K562 (cell line): ENCODE data around the gene CASP9. TPM values are rescaled to one million over a fixed set of nuclear protein-coding genes. Genes with fewer than 3 reads are reported as not detected.

Experiments used
- HMBOX1 ChIP-seq: sonication (generic); IDR thresholded peaks from 2 replicates; pipeline ENCODE4 v1.6.1; 2016
- KDM1A ChIP-seq, 2 experiments: fragments of 450-650 bp; IDR thresholded peaks; 2 replicates each; pipeline ENCODE4 v1.6.1; 2016; ENCODE audit warnings: mild to moderate bottlenecking in 2 of 2
- MED1 ChIP-seq: sonication (generic); formaldehyde crosslinking; IDR thresholded peaks from 2 replicates; pipeline ENCODE4 v1.8.1; 2023; ENCODE audit warnings: missing genetic modification reagents, borderline replicate concordance
- MTF1 ChIP-seq: fragments of 250-450 bp; sonication (Bioruptor Pico); IDR thresholded peaks from 2 replicates; pipeline ENCODE4 v1.9.0; 2021; ENCODE audit warnings: moderate library complexity, mild to moderate bottlenecking, inconsistent platforms, borderline replicate concordance
- NCOA2 ChIP-seq, 2 experiments: fragments of 450-650 bp; IDR thresholded peaks; 2 replicates each; pipeline ENCODE4 v1.6.1; 2018; ENCODE audit warnings: mild to moderate bottlenecking in 2 of 2, moderate library complexity in 1 of 2; ENCODE audit not compliant: partially characterized antibody in 2 of 2
- NFATC3 ChIP-seq: fragments of 450-650 bp; IDR thresholded peaks from 2 replicates; pipeline ENCODE4 v1.6.1; 2017; ENCODE audit warnings: mild to moderate bottlenecking
- NFE2 ChIP-seq: IDR thresholded peaks from 2 replicates; pipeline ENCODE4 v1.6.1; 2014; ENCODE audit warnings: antibody characterized with exemption, low read depth
- NFIC ChIP-seq: fragments of 450-650 bp; IDR thresholded peaks from 2 replicates; pipeline ENCODE4 v1.6.1; 2017; ENCODE audit warnings: mild to moderate bottlenecking, inconsistent platforms
- NFXL1 ChIP-seq: fragments of 450-650 bp; formaldehyde crosslinking; IDR thresholded peaks from 2 replicates; pipeline ENCODE4 v1.4.0; 2021; ENCODE audit warnings: mild to moderate bottlenecking
- PKNOX1 ChIP-seq: fragments of 450-650 bp; IDR thresholded peaks from 2 replicates; pipeline ENCODE4 v1.6.1; 2016
- RHOXF2B ChIP-seq: fragments of 250-450 bp; sonication (Bioruptor Pico); conservative IDR thresholded peaks from 2 replicates; pipeline ENCODE4 v1.5.1; 2021
- SMARCC2 ChIP-seq: fragments of 450-650 bp; IDR thresholded peaks from 2 replicates; pipeline ENCODE4 v1.6.1; 2017; ENCODE audit warnings: antibody characterized with exemption, moderate library complexity, mild to moderate bottlenecking, low read depth
- STAT5A ChIP-seq: IDR thresholded peaks from 2 replicates; pipeline ENCODE4 v1.6.1; 2012; ENCODE audit warnings: low read length, inconsistent platforms, borderline replicate concordance
- ZBTB2 ChIP-seq: fragments of 450-650 bp; IDR thresholded peaks from 2 replicates; pipeline ENCODE4 v1.6.1; 2016; ENCODE audit warnings: antibody characterized with exemption
- ZBTB7A ChIP-seq: IDR thresholded peaks from 2 replicates; pipeline ENCODE4 v1.6.1; 2011; ENCODE audit warnings: low read depth, mild to moderate bottlenecking, low read length, moderate library complexity, borderline replicate concordance; ENCODE audit not compliant: control insufficient read depth
- ZNF143 ChIP-seq: sonication (generic); formaldehyde crosslinking; IDR thresholded peaks from 2 replicates; pipeline ENCODE4 v1.9.0; 2022; ENCODE audit warnings: mild to moderate bottlenecking, missing genetic modification reagents
- ZNF407 ChIP-seq: fragments of 450-650 bp; IDR thresholded peaks from 2 replicates; pipeline ENCODE4 v1.6.1; 2016; ENCODE audit warnings: low read depth
- polyA plus RNA-seq, 8 experiments: library from polyadenylated mRNA; depleted of rRNA in 4 of 8; stranded (reverse) in 5 of 8; unstranded in 3 of 8; fragments of >200 nt; fragmentation: Nextera tagmentation in 2 of 8; fragmentation: Illumina TruSeq in 1 of 8; extraction: Ambion mirVana in 2 of 8; extraction: Trizol in 1 of 8; gene quantifications; 2 replicates each; pipeline versions ENCODE4 v1.2.1 to v1.2.3, GENCODE V29; 2011 to 2014; ENCODE audit warnings: inconsistent platforms in 1 of 8, missing spikeins in 1 of 8
- total RNA-seq, 7 experiments: library from RNA; depleted of rRNA in 6 of 7; stranded (reverse); fragments of >200 nt in 6 of 7; fragmentation: Illumina TruSeq in 2 of 7; extraction: Trizol in 2 of 7; gene quantifications; 2 replicates each; pipeline versions ENCODE4 v1.2.1 to v1.2.3, GENCODE V29; 2011 to 2021; ENCODE audit warnings: low replicate concordance in 1 of 7

The CASP9 gene
- total and polyA plus RNA-seq, 9 of the 15 experiments (the other 6 are each of a cell fraction or from before 2014, with no cell fraction given): 10.8 to 54.1 (median 30.7) TPM

GRCh38 chr1:15526490-15527339 lies 2.7 kb upstream of the CASP9 start, which contains the start of gene DNAJC16 (continued):
- TF ChIP-seq HMBOX1 (no peak), NCOA2 (IDR thresholded peaks at IDR 0.05; ENCODE audit: partially characterized antibody in 2 of 2) (no peak), ZNF143 (peak; percentile 90), ZBTB7A (peak; percentile 87; the same call in 1 of the 2 replicates), RHOXF2B (no peak), ZBTB2 (peak; percentile 84), NFATC3 (no peak), NFXL1 (no peak), STAT5A (peak; percentile 28; the same call in 1 of the 2 replicates), MED1 (CRISPR knock-in tag) (no peak), NFE2 (no peak; the same call in 1 of the 2 replicates), SMARCC2 (no peak), PKNOX1 (peak; percentile 16; the same call in 1 of the 2 replicates), ZNF407 (peak; percentile 99), KDM1A (IDR thresholded peaks at IDR 0.05) (peak in 1 of 2 experiments; percentile 57; a peak in 1 of 4 replicates), MTF1 (CRISPR knock-in tag) (no peak), NFIC (peak; percentile 68)
